ENCODE measurements around the gene RUBCNL.

The RUBCNL gene

GRCh38 chr13:46304546-46304945, 82.5 kb downstream of the RUBCNL start:
- no peak for DNase-seq (ENCODE audit: low read depth)
- TF ChIP-seq MYC (IDR thresholded peaks at IDR 0.05; ENCODE audit: low read depth, low read length) (no peak), POLR2A (IDR thresholded peaks at IDR 0.05; ENCODE audit: extremely low read depth, insufficient read length) (no peak), MAX (IDR thresholded peaks at IDR 0.05; ENCODE audit: low read depth, low read length) (no peak)
- TF ChIP-seq, protein P1, sequence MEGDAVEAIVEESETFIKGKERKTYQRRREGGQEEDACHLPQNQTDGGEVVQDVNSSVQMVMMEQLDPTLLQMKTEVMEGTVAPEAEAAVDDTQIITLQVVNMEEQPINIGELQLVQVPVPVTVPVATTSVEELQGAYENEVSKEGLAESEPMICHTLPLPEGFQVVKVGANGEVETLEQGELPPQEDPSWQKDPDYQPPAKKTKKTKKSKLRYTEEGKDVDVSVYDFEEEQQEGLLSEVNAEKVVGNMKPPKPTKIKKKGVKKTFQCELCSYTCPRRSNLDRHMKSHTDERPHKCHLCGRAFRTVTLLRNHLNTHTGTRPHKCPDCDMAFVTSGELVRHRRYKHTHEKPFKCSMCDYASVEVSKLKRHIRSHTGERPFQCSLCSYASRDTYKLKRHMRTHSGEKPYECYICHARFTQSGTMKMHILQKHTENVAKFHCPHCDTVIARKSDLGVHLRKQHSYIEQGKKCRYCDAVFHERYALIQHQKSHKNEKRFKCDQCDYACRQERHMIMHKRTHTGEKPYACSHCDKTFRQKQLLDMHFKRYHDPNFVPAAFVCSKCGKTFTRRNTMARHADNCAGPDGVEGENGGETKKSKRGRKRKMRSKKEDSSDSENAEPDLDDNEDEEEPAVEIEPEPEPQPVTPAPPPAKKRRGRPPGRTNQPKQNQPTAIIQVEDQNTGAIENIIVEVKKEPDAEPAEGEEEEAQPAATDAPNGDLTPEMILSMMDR (IDR thresholded peaks at IDR 0.05; ENCODE audit: low read depth, low read length), result no peak
- no peak overlapping the region for H3K4me3 ChIP-seq (ENCODE audit: low read depth, low read length)

DNA sequence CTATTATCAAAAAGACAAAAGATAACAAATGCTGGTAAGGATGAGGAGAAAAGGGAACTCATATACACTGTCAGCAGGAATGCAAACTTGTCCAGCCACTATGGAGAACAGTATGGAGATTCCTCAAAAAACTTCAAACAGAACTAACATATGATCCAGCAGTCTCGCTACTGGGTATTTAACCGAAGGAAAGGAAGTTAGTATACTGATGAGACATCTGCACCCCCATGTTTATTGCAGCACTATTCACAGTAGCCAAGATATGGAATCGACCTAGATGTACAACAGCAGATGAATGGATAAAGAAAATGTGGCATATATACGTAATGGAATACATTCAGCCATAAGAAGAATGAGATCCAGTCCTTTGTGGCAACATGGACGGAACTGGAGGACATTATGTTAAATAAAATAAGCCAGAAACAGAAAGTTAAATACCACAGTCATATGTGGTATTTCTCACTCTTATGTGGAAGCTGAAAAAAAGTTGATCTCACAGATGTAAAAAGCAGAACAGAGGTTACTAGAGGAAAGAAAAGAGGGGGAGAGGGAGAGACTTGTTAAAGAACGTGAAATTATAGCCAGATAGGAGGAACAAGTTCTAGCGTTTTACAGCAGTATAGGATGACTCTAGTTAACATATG, 83.2 kb downstream of the RUBCNL start:
- DNase-seq (ENCODE audit: low read depth), result no peak
- TF ChIP-seq MYC (IDR thresholded peaks at IDR 0.05; ENCODE audit: low read depth, low read length), result no peak
- no peak for TF ChIP-seq MAX (IDR thresholded peaks at IDR 0.05; ENCODE audit: low read depth, low read length)
- no peak for TF ChIP-seq POLR2A (IDR thresholded peaks at IDR 0.05; ENCODE audit: extremely low read depth, insufficient read length)
- TF ChIP-seq, protein P1 (IDR thresholded peaks at IDR 0.05; ENCODE audit: low read depth, low read length), result no peak
- H3K4me3 ChIP-seq (ENCODE audit: low read depth, low read length), result no peak overlapping the region

DNA sequence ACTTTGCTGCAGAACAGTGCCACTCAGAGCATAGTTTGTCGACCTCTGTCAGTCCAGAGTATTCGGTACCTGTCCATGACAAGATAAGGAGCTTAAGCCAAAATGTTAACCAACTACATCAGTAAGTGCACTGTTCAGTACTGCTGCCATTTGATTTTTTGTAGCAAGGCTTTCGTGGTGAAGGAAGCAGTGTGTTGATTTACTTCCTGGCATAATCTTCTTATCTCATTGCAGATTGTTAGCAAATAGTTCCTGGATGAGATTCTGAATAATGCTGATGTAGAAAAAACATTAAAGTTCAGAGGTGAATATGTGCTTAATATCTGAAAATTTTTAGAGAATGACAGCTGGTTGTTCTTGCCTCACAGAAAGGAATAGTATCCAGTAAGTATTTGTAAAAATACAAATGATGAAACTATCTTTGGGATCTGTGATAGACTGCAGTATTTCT, 89.7 kb downstream of the RUBCNL start:
- no peak for DNase-seq (ENCODE audit: low read depth)
- H3K4me3 ChIP-seq (ENCODE audit: low read depth, low read length), result no peak overlapping the region
- TF ChIP-seq MAX (IDR thresholded peaks at IDR 0.05; ENCODE audit: low read depth, low read length) (no peak), MYC (IDR thresholded peaks at IDR 0.05; ENCODE audit: low read depth, low read length) (no peak), POLR2A (IDR thresholded peaks at IDR 0.05; ENCODE audit: extremely low read depth, insufficient read length) (no peak)
- TF ChIP-seq, protein P1 (IDR thresholded peaks at IDR 0.05; ENCODE audit: low read depth, low read length), result no peak

DNA sequence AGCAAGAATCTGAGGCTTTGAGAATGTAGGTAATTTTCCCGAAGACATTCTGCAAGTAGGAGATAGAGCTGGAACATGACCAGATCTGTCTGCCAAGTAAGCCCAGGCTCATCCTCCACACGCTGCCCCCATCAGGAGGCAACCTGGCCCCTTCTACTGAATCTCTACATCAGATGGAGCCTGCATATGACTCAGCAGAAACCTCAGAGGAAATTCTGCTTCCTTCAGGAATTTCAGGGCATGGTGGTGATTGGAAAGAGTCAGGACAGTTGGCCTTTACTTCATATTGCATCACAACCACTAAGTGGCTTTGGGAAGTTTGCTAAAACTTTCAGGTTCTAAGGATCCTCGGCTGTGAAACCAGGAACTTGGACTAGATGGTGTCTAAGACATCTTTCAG, 90.1 kb downstream of the RUBCNL start:
- peak; percentile 64 for DNase-seq (ENCODE audit: low read depth)
- TF ChIP-seq, protein P1 (IDR thresholded peaks at IDR 0.05; ENCODE audit: low read depth, low read length), result no peak
- TF ChIP-seq MAX (IDR thresholded peaks at IDR 0.05; ENCODE audit: low read depth, low read length) (no peak), MYC (IDR thresholded peaks at IDR 0.05; ENCODE audit: low read depth, low read length) (no peak), POLR2A (IDR thresholded peaks at IDR 0.05; ENCODE audit: extremely low read depth, insufficient read length) (no peak)
- peak overlapping the region; percentile 37 for H3K4me3 ChIP-seq (ENCODE audit: low read depth, low read length)

GRCh38 chr13:46296115-46296822, 90.8 kb downstream of the RUBCNL start:
- peak; percentile 89 for DNase-seq (ENCODE audit: low read depth)
- H3K4me3 ChIP-seq (ENCODE audit: low read depth, low read length), result peak overlapping the region; percentile 37
- TF ChIP-seq MAX (IDR thresholded peaks at IDR 0.05; ENCODE audit: low read depth, low read length) (peak; percentile 48; the same call in 1 of the 2 replicates), POLR2A (IDR thresholded peaks at IDR 0.05; ENCODE audit: extremely low read depth, insufficient read length) (no peak)

- DNase-seq (ENCODE audit: low read depth), result peak; percentile 98
- peak overlapping the region; percentile 37 for H3K4me3 ChIP-seq (ENCODE audit: low read depth, low read length)
- peak; percentile 81 for TF ChIP-seq MYC (IDR thresholded peaks at IDR 0.05; ENCODE audit: low read depth, low read length)
- TF ChIP-seq, protein P1 (IDR thresholded peaks at IDR 0.05; ENCODE audit: low read depth, low read length), result no peak
- TF ChIP-seq MAX (IDR thresholded peaks at IDR 0.05; ENCODE audit: low read depth, low read length), result peak; percentile 99
- TF ChIP-seq POLR2A (IDR thresholded peaks at IDR 0.05; ENCODE audit: extremely low read depth, insufficient read length), result peak; percentile 35
These were observed 91.4 kb downstream of the RUBCNL start for GRCh38 chr13:46295491-46296114.
